ENCODE data around the gene TLR7.

The TLR7 gene

GRCh38 chrX:12881914-12882313 lies 15.0 kb downstream of the TLR7 start (continued):
- TF ChIP-seq, protein P1, sequence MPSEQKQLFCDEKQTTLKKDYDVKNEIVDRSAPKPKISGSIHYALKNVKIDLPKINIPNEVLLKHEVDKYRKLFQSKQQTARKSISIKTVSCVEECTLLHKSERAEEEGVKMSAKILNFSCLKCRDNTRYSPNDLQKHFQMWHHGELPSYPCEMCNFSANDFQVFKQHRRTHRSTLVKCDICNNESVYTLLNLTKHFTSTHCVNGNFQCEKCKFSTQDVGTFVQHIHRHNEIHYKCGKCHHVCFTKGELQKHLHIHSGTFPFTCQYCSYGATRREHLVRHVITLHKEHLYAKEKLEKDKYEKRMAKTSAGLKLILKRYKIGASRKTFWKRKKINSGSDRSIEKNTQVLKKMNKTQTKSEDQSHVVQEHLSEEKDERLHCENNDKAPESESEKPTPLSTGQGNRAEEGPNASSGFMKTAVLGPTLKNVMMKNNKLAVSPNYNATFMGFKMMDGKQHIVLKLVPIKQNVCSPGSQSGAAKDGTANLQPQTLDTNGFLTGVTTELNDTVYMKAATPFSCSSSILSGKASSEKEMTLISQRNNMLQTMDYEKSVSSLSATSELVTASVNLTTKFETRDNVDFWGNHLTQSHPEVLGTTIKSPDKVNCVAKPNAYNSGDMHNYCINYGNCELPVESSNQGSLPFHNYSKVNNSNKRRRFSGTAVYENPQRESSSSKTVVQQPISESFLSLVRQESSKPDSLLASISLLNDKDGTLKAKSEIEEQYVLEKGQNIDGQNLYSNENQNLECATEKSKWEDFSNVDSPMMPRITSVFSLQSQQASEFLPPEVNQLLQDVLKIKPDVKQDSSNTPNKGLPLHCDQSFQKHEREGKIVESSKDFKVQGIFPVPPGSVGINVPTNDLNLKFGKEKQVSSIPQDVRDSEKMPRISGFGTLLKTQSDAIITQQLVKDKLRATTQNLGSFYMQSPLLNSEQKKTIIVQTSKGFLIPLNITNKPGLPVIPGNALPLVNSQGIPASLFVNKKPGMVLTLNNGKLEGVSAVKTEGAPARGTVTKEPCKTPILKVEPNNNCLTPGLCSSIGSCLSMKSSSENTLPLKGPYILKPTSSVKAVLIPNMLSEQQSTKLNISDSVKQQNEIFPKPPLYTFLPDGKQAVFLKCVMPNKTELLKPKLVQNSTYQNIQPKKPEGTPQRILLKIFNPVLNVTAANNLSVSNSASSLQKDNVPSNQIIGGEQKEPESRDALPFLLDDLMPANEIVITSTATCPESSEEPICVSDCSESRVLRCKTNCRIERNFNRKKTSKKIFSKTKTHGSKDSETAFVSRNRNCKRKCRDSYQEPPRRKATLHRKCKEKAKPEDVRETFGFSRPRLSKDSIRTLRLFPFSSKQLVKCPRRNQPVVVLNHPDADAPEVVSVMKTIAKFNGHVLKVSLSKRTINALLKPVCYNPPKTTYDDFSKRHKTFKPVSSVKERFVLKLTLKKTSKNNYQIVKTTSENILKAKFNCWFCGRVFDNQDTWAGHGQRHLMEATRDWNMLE (tag by site-specific recombination; conservative IDR thresholded peaks at IDR 0.05; ENCODE audit: low read depth) = no peak
- no peak for TF ChIP-seq ZNF133 (tag by site-specific recombination; IDR thresholded peaks at IDR 0.05)

- Histone ChIP-seq H3K36me3 (ENCODE audit: control insufficient read depth in 2 of 2, insufficient read depth in 1 of 2, low read length in 2 of 2) (no peaks in the 10 kb centered on the region), H3K4me3 (ENCODE audit: low read depth, low read length) (no peak overlapping the region), H3K4me1 (ENCODE audit: control insufficient read depth, insufficient read depth, low read length) (no peaks in the 10 kb centered on the region), H3K9me3 (ENCODE audit: control insufficient read depth, insufficient read depth, low read depth, low read length) (no peaks in the 10 kb centered on the region), H3K27ac (ENCODE audit: extremely low read depth, low read depth, low read length) (no peak overlapping the region)
- TF ChIP-seq SP7 (tag by site-specific recombination; IDR thresholded peaks at IDR 0.05) = no peak
- no peak for TF ChIP-seq BCL6B (tag by site-specific recombination; IDR thresholded peaks at IDR 0.05)
- no peak for TF ChIP-seq ZFP41 (tag by site-specific recombination; IDR thresholded peaks at IDR 0.05; ENCODE audit: borderline replicate concordance)
- TF ChIP-seq GFI1B (tag by site-specific recombination; IDR thresholded peaks at IDR 0.05) = no peak
- no peak for TF ChIP-seq ZNF677 (tag by site-specific recombination; IDR thresholded peaks at IDR 0.05)
- TF ChIP-seq, protein P1 (tag by site-specific recombination; conservative IDR thresholded peaks at IDR 0.05; ENCODE audit: low read depth) = no peak
- TF ChIP-seq ZSCAN30 (tag by site-specific recombination; IDR thresholded peaks at IDR 0.05) = no peak
- no peak for TF ChIP-seq ZNF654 (tag by site-specific recombination; IDR thresholded peaks at IDR 0.05; ENCODE audit: low read depth)
- TF ChIP-seq, protein P2, sequence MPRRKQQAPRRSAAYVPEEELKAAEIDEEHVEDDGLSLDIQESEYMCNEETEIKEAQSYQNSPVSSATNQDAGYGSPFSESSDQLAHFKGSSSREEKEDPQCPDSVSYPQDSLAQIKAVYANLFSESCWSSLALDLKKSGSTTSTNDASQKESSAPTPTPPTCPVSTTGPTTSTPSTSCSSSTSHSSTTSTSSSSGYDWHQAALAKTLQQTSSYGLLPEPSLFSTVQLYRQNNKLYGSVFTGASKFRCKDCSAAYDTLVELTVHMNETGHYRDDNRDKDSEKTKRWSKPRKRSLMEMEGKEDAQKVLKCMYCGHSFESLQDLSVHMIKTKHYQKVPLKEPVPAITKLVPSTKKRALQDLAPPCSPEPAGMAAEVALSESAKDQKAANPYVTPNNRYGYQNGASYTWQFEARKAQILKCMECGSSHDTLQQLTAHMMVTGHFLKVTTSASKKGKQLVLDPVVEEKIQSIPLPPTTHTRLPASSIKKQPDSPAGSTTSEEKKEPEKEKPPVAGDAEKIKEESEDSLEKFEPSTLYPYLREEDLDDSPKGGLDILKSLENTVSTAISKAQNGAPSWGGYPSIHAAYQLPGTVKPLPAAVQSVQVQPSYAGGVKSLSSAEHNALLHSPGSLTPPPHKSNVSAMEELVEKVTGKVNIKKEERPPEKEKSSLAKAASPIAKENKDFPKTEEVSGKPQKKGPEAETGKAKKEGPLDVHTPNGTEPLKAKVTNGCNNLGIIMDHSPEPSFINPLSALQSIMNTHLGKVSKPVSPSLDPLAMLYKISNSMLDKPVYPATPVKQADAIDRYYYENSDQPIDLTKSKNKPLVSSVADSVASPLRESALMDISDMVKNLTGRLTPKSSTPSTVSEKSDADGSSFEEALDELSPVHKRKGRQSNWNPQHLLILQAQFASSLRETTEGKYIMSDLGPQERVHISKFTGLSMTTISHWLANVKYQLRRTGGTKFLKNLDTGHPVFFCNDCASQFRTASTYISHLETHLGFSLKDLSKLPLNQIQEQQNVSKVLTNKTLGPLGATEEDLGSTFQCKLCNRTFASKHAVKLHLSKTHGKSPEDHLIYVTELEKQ (tag by site-specific recombination; IDR thresholded peaks at IDR 0.05; ENCODE audit: borderline replicate concordance) = no peak
- TF ChIP-seq ZNF561 (tag by site-specific recombination; IDR thresholded peaks at IDR 0.05; ENCODE audit: borderline replicate concordance) = no peak
- TF ChIP-seq ZNF433 (tag by site-specific recombination; IDR thresholded peaks at IDR 0.05; ENCODE audit: low read depth) = no peak
- no peak for TF ChIP-seq ZNF391 (tag by site-specific recombination; IDR thresholded peaks at IDR 0.05; ENCODE audit: borderline replicate concordance, low read depth)
- TF ChIP-seq OSR2 (tag by site-specific recombination; IDR thresholded peaks at IDR 0.05) = no peak
- TF ChIP-seq ZNF280C (tag by site-specific recombination; IDR thresholded peaks at IDR 0.05) = no peak
- no peak for TF ChIP-seq ZNF169 (tag by site-specific recombination; IDR thresholded peaks at IDR 0.05)
- ChIA-PET POLR2A (no interaction called here), CTCF (interaction anchor here (0.7 to 2.0 kb wide), 5 partner anchors 8 to 677 kb away, joined by 3 to 5 read pairs (median 3); no protein-coding TSS in a partner anchor)
Measured at GRCh38 chrX:12885508-12885907, 18.6 kb downstream of the TLR7 start.

All from HEK293 (cell line).